Raji (cell line): ENCODE results near the gene TBC1D7.

Experiments used
- POLR2A ChIP-seq: IDR thresholded peaks from 2 replicates; pipeline ENCODE4 v1.6.1; 2011; ENCODE audit warnings: low read depth, low read length, control low read depth; ENCODE audit not compliant: insufficient read depth

TBC1D7 gene

GRCh38 chr6:13294499-13295069, 33.8 kb downstream of the TBC1D7 start:
- TF ChIP-seq POLR2A, result no peak

GRCh38 chr6:13292774-13293173, 35.6 kb downstream of the TBC1D7 start:
- TF ChIP-seq POLR2A, result no peak

- no peak for TF ChIP-seq POLR2A
Observed at GRCh38 chr6:13290335-13290734, 38.0 kb downstream of the TBC1D7 start.

- TF ChIP-seq POLR2A, result no peak
Observed at GRCh38 chr6:13289789-13290318, 38.5 kb downstream of the TBC1D7 start.

GRCh38 chr6:13288969-13289391, 39.4 kb downstream of the TBC1D7 start:
- no peak for TF ChIP-seq POLR2A

GRCh38 chr6:13288481-13288880, 39.9 kb downstream of the TBC1D7 start:
- TF ChIP-seq POLR2A, result no peak

- TF ChIP-seq POLR2A, result no peak
Observed at GRCh38 chr6:13287104-13287503, 41.2 kb downstream of the TBC1D7 start.

- TF ChIP-seq POLR2A, result no peak
Observed at GRCh38 chr6:13286181-13286580, 42.2 kb downstream of the TBC1D7 start.

GRCh38 chr6:13285705-13286104, 42.6 kb downstream of the TBC1D7 start:
- TF ChIP-seq POLR2A, result no peak

- TF ChIP-seq POLR2A, result no peak
Observed at GRCh38 chr6:13284646-13285045, 43.7 kb downstream of the TBC1D7 start.

- TF ChIP-seq POLR2A, result no peak
Observed at GRCh38 chr6:13283331-13283730, 45.0 kb downstream of the TBC1D7 start.

GRCh38 chr6:13282393-13283069, 45.8 kb downstream of the TBC1D7 start:
- no peak for TF ChIP-seq POLR2A

GRCh38 chr6:13281686-13282085, 46.7 kb downstream of the TBC1D7 start:
- no peak for TF ChIP-seq POLR2A

GRCh38 chr6:13280254-13280653, 48.1 kb downstream of the TBC1D7 start:
- TF ChIP-seq POLR2A, result no peak

GRCh38 chr6:13278991-13279390, 49.3 kb downstream of the TBC1D7 start:
- TF ChIP-seq POLR2A, result no peak

GRCh38 chr6:13278164-13278563, 50.2 kb downstream of the TBC1D7 start:
- TF ChIP-seq POLR2A, result no peak

GRCh38 chr6:13277231-13277630, 51.1 kb downstream of the TBC1D7 start:
- TF ChIP-seq POLR2A, result no peak

GRCh38 chr6:13275435-13275989, 52.8 kb downstream of the TBC1D7 start:
- no peak for TF ChIP-seq POLR2A
